Central memory CD8-positive, alpha-beta T cell (primary cell): ENCODE data around the gene UNC5A.

Experiments
- ATAC-seq: fragments of 150-1000 bp; cut with Tn5 transposase; replicated peaks from 2 replicates; pipeline ENCODE4 v1.10.0; 2022; ENCODE audit warnings: mild to moderate bottlenecking, moderate FRiP score, moderate number of reproducible peaks; ENCODE audit not compliant: poor library complexity, severe bottlenecking; ENCODE audit errors: extremely low read depth
- DNase-seq, 2 donors: peaks; one replicate each; pipeline ENCODE4 v3.0.0; 2021; ENCODE audit warnings: low spot score in 2 of 2
- H3K27ac Mint-ChIP-seq: one replicate; pipeline ENCODE4 v1.8.0; 2022; ENCODE audit warnings: low read depth, mild to moderate bottlenecking, moderate library complexity, mixed read lengths
- H3K27me3 Mint-ChIP-seq: one replicate; pipeline ENCODE4 v1.8.0; 2022; ENCODE audit warnings: mixed read lengths
- H3K36me3 Mint-ChIP-seq: one replicate; pipeline ENCODE4 v1.8.0; 2022; ENCODE audit warnings: mild to moderate bottlenecking, moderate library complexity, mixed read lengths; ENCODE audit not compliant: insufficient read depth
- H3K4me1 Mint-ChIP-seq: one replicate; pipeline ENCODE4 v1.8.0; 2022; ENCODE audit warnings: mixed read lengths
- H3K4me3 Mint-ChIP-seq: one replicate; pipeline ENCODE4 v1.8.0; 2022; ENCODE audit warnings: mild to moderate bottlenecking, moderate library complexity, mixed read lengths
- H3K9me3 Mint-ChIP-seq: one replicate; pipeline ENCODE4 v1.8.0; 2022; ENCODE audit warnings: mixed read lengths

Gene UNC5A

DNA sequence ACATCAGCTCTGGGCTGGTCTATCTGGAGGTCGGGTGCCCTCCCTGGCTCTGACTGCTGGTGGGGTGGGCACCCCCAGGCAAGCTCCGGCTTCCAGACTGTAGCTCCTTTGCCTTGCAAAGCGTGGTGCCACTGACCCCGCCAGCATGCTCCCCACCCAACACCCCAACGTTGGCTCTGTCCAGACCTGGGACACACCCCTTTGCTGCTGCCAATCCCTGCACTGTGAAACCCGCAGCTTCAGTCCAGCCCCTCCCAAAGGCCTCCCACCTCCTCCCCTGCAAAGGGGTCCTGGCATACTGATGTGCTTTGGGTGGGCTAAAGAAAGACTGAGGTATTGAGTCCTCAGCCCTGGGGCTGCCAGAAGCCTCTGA, 3.9 kb downstream of the UNC5A start:
- H3K9me3 Mint-ChIP-seq, result no peaks in the 10 kb centered on the region
- peaks cover 6% of the 10 kb centered on the region for H3K36me3 Mint-ChIP-seq
- peaks cover 85% of the 10 kb centered on the region for H3K27me3 Mint-ChIP-seq
- ATAC-seq (no peak), DNase-seq (no peak)
- no peak overlapping the region for H3K27ac Mint-ChIP-seq
- no peak overlapping the region for H3K4me3 Mint-ChIP-seq
- peaks cover 33% of the 10 kb centered on the region for H3K4me1 Mint-ChIP-seq

DNA sequence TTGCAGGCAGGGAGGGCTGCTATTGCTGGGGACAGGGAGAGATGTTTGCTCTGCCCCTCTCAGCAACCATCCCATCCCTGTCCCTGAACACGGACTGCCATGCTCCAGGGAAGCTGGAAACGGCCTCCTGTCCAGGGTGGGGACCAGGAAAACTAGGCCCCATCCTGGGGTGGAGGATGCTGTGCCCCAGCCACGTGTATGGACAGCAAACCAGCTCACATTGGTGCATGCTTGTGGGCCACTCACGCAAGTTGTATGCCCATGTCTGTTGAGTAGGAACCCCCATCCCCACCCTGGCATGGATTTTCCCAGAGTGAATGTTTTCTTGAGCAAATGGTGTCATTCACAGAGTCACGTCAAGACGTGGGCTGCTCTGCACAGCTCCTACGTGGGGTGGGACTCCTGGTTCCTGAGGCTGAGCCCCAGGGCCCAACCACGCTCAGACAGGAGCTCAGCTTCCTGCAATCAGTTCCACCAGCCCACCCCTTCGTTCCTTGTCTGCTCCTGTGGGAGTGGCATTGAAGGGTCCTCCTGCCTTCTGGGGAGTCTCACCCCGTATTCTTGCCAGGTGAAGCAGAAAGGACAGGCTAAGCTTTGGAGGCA, 4.6 kb downstream of the UNC5A start:
- Mint-ChIP-seq H3K9me3 (no peaks in the 10 kb centered on the region), H3K27me3 (peaks cover 86% of the 10 kb centered on the region), H3K36me3 (peaks cover 8% of the 10 kb centered on the region), H3K4me1 (peaks cover 33% of the 10 kb centered on the region), H3K27ac (no peak overlapping the region), H3K4me3 (no peak overlapping the region)
- no peak for ATAC-seq
- no peak for DNase-seq

DNA sequence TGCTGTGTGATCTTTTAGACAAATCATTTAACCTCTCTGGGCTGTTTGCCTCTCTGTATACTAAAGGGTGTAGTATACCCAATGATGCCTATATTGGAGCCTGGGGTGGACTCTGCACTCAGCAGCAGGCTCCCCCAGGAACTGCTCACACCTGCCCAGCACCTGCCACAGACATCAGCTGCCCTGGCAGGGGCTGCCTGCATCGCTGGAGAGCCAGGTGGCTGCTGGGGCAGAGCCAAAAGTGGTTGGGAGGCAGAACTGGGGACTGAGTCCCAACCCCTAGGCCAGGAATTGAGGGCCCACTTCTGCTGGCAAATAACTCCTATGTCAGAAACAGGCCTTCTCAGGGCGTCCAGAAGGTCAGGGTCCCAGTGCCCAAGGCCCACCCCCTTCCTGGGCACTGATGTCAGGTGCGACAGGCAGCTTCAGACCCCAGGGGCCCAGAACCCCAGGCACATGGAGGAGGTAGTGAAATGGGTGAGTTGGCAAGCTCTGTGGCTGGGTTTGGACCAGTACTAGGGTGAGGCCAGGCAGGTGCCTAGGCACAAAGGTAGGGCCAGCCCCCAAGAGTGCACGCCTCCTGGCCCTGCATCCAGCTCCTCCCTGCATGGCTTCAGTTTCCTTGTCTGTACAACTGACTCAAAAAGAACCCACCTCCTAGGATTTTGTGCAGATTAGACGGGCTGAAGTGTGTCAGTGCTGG, 5.8 kb downstream of the UNC5A start:
- no peaks in the 10 kb centered on the region for H3K9me3 Mint-ChIP-seq
- peaks cover 8% of the 10 kb centered on the region for H3K36me3 Mint-ChIP-seq
- H3K4me1 Mint-ChIP-seq, result peaks cover 30% of the 10 kb centered on the region
- DNase-seq (no peak), ATAC-seq (no peak)
- no peak overlapping the region for H3K27ac Mint-ChIP-seq
- H3K4me3 Mint-ChIP-seq, result peak overlapping the region; percentile 56
- peaks cover 93% of the 10 kb centered on the region for H3K27me3 Mint-ChIP-seq

DNA sequence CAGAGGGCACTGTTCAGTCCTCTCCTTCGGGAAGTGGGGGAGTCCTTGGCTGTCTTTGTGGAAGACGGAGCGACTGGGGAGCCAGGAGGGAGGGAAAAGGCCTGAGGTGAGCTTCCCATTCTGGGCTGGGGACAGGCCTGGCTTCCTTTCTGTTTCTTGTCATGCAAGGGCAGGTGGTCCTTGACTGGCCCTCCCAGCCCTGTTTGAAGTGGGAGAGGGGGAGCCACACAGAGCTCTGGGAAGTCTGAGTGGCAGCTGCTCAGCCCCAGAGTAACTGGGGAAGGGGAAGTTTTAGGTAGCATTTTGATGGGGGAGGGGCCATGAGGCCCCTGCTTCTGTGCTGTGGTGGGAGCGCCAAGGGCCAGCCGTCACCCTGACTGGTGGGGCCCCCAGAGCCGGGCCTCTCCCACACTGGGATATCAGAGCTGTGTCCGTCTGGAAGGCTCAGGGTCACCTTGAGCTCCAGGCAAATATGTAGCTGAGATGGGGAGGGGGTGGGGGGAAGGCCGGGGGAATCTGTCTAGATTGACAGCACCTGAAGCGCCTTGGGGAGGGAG, 6.5 kb downstream of the UNC5A start:
- H3K9me3 Mint-ChIP-seq, result no peaks in the 10 kb centered on the region
- H3K36me3 Mint-ChIP-seq, result peaks cover 8% of the 10 kb centered on the region
- DNase-seq (no peak), ATAC-seq (no peak)
- H3K4me3 Mint-ChIP-seq, result peak overlapping the region; percentile 56
- H3K27ac Mint-ChIP-seq, result no peak overlapping the region
- H3K4me1 Mint-ChIP-seq, result peaks cover 26% of the 10 kb centered on the region
- peaks cover 93% of the 10 kb centered on the region for H3K27me3 Mint-ChIP-seq

DNA sequence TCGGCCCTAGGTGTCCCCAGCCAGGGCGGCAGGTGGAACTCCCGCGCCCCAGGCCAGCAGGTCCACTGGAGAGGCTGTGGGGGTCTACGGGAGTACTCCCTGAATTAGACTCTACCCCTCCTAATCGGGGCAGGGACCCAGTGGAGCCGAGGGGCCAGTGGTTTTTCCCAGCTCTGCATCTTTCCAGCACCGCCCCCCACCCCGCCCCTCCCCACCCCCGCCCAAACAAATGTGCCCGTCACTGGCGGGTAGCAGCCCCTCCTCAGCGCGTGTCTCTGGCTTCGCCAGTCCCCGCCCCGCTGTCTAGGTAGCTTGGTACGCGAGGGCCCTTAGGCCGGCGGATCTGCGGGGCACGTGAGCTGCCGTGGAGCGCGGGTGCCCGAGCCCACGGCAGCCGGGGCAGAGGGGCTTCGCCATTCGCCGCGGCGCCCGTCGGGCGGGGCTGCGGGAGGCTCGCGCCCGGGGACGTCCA, 7.0 kb downstream of the UNC5A start:
- DNase-seq (no peak), ATAC-seq (no peak)
- no peak overlapping the region for H3K4me3 Mint-ChIP-seq
- peaks cover 93% of the 10 kb centered on the region for H3K27me3 Mint-ChIP-seq
- H3K9me3 Mint-ChIP-seq, result no peaks in the 10 kb centered on the region
- H3K36me3 Mint-ChIP-seq, result peaks cover 6% of the 10 kb centered on the region
- peaks cover 21% of the 10 kb centered on the region for H3K4me1 Mint-ChIP-seq
- no peak overlapping the region for H3K27ac Mint-ChIP-seq

DNA sequence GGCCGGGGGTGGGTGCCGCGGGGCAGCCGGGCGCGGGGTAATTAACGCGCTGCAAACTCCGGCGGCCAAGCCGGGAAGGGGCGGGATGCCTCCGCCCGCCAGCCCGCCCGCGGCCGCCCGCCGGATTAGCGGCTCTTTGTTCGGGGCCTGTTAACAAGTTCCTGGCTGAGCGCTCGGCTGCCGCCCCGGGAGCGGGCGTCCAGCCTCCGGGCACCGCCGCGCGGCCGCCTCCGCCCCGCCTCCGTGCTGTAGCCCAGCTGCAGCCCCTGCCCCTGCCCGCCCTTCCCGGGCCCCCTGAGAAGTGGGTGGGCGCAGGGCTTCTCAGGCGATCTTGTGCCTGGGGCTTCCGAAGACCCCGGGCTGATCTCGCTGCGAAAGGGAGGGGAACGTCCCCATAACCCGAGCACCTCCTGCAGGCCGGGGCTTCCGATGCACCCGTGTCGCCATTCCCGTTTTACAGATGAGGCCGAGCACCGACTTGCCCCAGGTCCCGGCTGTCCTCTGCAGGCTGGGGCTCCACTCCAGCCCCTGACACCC, 7.5 kb downstream of the UNC5A start:
- Mint-ChIP-seq H3K36me3 (peaks cover 6% of the 10 kb centered on the region), H3K4me3 (peak overlapping the region; percentile 78), H3K27me3 (peaks cover 93% of the 10 kb centered on the region), H3K27ac (no peak overlapping the region), H3K9me3 (no peaks in the 10 kb centered on the region), H3K4me1 (peaks cover 21% of the 10 kb centered on the region)
- ATAC-seq (no peak), DNase-seq (no peak)

DNA sequence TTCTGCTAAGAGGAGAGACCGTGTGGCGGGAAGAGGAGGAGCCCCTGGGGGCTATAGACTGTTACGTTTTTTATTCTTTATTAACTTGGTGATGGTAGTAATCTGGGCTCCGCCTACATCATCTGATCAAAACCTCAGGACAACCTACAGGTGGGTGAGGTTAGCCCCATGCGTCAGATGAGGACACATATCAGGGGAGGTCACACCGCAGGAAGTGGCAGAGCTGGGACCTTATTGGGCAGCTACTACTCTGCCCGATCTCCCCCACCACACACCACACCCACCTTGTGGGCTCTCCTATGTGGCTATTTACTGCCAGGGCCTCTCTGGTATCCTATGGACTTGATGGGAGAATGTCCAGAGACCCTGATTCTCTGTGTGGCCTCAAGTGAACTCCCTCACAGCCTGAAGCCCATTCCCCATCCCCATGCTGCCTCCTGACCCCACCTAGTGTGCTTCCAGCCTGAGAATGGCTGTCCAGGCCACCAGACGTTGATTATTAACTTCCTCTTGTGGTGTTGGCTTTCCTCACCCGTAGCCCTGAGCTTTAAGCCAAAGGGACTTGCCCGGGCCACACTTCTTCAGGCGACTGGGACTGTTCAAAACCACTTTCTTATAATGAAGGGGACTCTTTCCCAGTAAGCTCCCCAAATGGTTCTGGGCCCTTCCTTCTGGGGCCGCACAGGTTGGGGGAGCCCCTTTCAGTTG, 8.2 kb downstream of the UNC5A start:
- Mint-ChIP-seq H3K27ac (no peak overlapping the region), H3K36me3 (peaks cover 9% of the 10 kb centered on the region)

DNA sequence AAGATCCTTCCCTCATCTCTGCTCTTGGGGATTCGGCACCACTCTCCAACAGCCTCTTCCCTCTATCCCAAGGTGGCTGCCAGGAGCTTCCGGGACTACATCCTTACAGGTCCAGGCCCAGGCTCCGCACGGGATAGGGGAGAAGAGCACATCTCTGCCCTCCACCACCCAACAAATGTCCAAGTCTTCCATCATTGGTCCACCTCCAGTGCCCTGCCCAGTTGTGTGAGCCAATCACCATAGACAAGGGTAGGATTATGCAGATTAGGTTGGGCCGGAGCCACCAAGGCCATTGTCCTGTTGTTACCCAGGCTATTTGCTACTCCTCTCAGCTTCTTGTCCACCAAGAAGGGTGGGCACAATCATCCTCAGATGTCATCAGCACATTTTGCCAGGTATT, 9.1 kb downstream of the UNC5A start:
- DNase-seq (no peak), ATAC-seq (no peak)
- Mint-ChIP-seq H3K9me3 (no peaks in the 10 kb centered on the region), H3K4me3 (no peak overlapping the region), H3K4me1 (peaks cover 16% of the 10 kb centered on the region), H3K27ac (no peak overlapping the region), H3K36me3 (peaks cover 9% of the 10 kb centered on the region), H3K27me3 (peaks cover 90% of the 10 kb centered on the region)

More for the DNA sequence above, 8.2 kb downstream of the UNC5A start:
- peaks cover 93% of the 10 kb centered on the region for H3K27me3 Mint-ChIP-seq
- peak overlapping the region; percentile 78 for H3K4me3 Mint-ChIP-seq
- ATAC-seq, result peak; percentile 86
- peak in 1 of 2 donors; percentile 31 for DNase-seq
- H3K4me1 Mint-ChIP-seq, result peaks cover 21% of the 10 kb centered on the region
- H3K9me3 Mint-ChIP-seq, result no peaks in the 10 kb centered on the region

DNA sequence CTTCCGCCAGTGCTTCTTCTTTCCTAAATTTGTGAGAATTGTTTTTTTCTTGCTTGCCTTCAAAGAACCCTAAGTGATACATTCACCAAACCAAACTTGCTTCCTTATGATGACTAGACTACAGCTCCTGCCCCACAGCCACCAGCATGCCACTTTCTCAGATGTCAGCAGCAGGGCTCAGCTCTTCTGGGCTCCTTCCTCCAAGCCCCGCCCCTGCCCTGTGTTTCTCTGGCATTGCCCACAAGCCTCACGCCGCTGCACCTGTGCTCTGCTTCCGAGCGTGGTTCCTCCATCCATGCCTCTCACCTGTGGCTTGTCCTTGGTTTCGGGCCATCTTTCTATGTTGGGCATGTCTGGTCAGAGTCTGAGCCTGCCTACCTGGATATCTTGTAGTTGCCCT, 10.6 kb downstream of the UNC5A start:
- H3K27me3 Mint-ChIP-seq, result peaks cover 86% of the 10 kb centered on the region
- H3K4me3 Mint-ChIP-seq, result no peak overlapping the region
- H3K9me3 Mint-ChIP-seq, result no peaks in the 10 kb centered on the region
- peaks cover 7% of the 10 kb centered on the region for H3K36me3 Mint-ChIP-seq
- ATAC-seq (no peak), DNase-seq (no peak)
- H3K4me1 Mint-ChIP-seq, result peaks cover 16% of the 10 kb centered on the region
- H3K27ac Mint-ChIP-seq, result no peak overlapping the region

DNA sequence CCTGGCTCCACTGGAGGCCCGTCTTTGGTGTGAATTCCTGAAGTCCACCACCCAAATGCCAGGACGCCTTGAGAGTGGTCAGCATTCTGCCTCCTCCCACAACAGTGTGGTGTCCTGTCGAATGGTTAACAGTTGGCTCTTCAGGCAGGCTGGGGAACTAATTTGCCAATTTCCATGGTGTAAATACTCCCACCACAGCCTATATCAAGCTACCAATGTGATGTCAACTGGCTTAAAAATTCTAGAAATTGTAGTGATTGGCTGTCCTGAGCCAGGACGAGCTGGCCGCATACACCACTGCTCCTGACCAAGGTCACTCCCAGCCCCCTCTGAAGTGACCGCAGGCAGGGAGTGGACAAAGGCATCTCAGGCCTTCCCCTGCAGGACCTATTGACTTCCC, 11.1 kb downstream of the UNC5A start:
- ATAC-seq (no peak), DNase-seq (no peak)
- Mint-ChIP-seq H3K4me1 (peaks cover 16% of the 10 kb centered on the region), H3K36me3 (peaks cover 7% of the 10 kb centered on the region), H3K4me3 (no peak overlapping the region), H3K27ac (no peak overlapping the region), H3K9me3 (no peaks in the 10 kb centered on the region), H3K27me3 (peaks cover 81% of the 10 kb centered on the region)

DNA sequence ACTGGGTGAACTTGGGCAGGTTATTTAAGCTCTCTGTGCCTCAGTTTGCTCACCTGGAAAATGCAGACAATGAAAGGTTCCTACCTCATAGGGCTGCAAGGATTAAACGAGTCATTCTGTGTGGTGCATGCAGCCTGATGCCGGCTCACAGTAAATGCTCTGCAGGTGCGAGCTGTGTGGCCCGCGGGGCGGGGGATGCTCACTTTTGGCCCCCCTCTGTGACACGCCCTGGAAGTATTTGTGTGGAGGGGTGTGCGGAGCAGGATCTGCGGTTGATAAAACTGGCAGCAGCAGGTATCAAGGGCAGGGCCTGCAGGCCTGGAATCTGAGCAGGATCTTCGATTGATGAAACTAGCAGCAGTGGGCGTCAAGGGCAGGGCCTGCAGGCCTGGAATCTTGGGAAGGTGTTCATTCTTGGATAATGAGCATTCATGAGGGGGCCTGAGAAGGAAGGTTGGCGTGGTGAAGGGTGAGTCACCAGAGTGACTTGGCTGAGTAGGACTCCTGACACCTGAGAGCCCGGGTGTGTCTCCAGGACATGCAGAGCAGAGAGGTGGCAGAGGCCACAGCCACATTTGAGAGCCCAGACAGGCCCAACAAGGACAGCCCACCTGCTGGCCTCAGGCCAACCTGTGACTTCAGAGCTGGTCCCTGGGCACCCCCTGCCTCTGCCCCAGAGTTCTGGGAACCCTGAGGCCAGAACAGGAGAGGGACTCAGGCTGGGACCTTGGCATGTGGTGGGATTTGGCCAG, 11.9 kb downstream of the UNC5A start:
- Mint-ChIP-seq H3K27ac (no peak overlapping the region), H3K4me1 (peaks cover 10% of the 10 kb centered on the region), H3K9me3 (no peaks in the 10 kb centered on the region), H3K27me3 (peaks cover 73% of the 10 kb centered on the region), H3K4me3 (no peak overlapping the region), H3K36me3 (peaks cover 7% of the 10 kb centered on the region)
- DNase-seq (no peak), ATAC-seq (no peak)
